Stomach (tissue), 9 donors: ENCODE data around the gene TBRG1. TPM values are rescaled to one million over a fixed set of nuclear protein-coding genes. Genes with fewer than 3 reads are reported as not detected.

Experiments
- DNase-seq, 2 donors: peaks; one replicate each; pipeline versions ENCODE4 v3.0.0 to v3.0.0-alpha.2; 2013 to 2019
- H3K27ac ChIP-seq, 5 donors: fragments of 200-600 bp in 4 of 5; sonication (generic) in 4 of 5; one replicate each; pipeline ENCODE4 v1.5.1; 2013 to 2019; ENCODE audit warnings: mild to moderate bottlenecking in 1 of 5, moderate library complexity in 1 of 5
- H3K27me3 ChIP-seq, 3 donors: fragments of 200-600 bp; sonication (generic); one replicate each; pipeline ENCODE4 v1.5.1; 2017 to 2019; ENCODE audit warnings: mixed run types in 1 of 3
- H3K36me3 ChIP-seq, 4 donors: fragments of 200-600 bp; sonication (generic); 1 replicate in 3 of 4; 2 replicates in 1 of 4; pipeline ENCODE4 v1.5.1; 2016 to 2019
- H3K4me1 ChIP-seq, 4 donors: fragments of 200-600 bp; sonication (generic); one replicate each; pipeline ENCODE4 v1.5.1; 2016 to 2019
- H3K4me3 ChIP-seq, 4 donors: fragments of 200-600 bp; sonication (generic) in 3 of 4; one replicate each; pipeline ENCODE4 v1.5.1; 2016 to 2019; ENCODE audit warnings: mild to moderate bottlenecking in 1 of 4
- H3K9me3 ChIP-seq, 4 donors: fragments of 200-600 bp; sonication (generic); one replicate each; pipeline ENCODE4 v1.5.1; 2016 to 2019
- EP300 ChIP-seq: sonication (generic); formaldehyde crosslinking; IDR thresholded peaks from one replicate; pipeline ENCODE4 v1.6.1; 2017; ENCODE audit warnings: antibody characterized with exemption
- POLR2A ChIP-seq, 4 donors: fragments of 450-650 bp; IDR thresholded peaks; one replicate each; pipeline ENCODE4 v1.6.1; 2016; ENCODE audit warnings: antibody characterized with exemption in 4 of 4, control low read depth in 2 of 4, mild to moderate bottlenecking in 1 of 4, moderate library complexity in 1 of 4
- POLR2AphosphoS5 ChIP-seq, 3 donors: sonication (generic); formaldehyde crosslinking; IDR thresholded peaks; one replicate each; pipeline ENCODE4 v1.6.1; 2016; ENCODE audit warnings: antibody characterized with exemption in 3 of 3
- WGBS, 5 donors: extraction: QIAGEN DNeasy Blood & Tissue Kit in 3 of 5; methylation state at CpG; one replicate each; pipeline versions ENCODE4 v1.1.5 to v1.1.7; 2013 to 2018; 5-methylcytosine and 5-hydroxymethylcytosine counted together
- intact Hi-C: fragments of 100-400 bp; cut with DNase I; formaldehyde crosslinking; loops from one replicate; pipeline ENCODE4 v1.15.1; 2023; ENCODE audit warnings: low total_unique reads
- polyA plus RNA-seq, 3 donors: library from polyadenylated mRNA; stranded (reverse); fragments of 200-250 nt; gene quantifications; one replicate each; pipeline ENCODE4 v1.2.3, GENCODE V29; 2013
- total RNA-seq, 5 donors: library from RNA; depleted of rRNA; stranded (reverse); fragments of >200 nt; gene quantifications; one replicate each; pipeline versions ENCODE4 v1.1.0 to v1.2.3, GENCODE V29; 2014 to 2016
- TF ChIP-seq, protein P1 (sequence below), 7 experiments: fragments of 450-650 bp in 4 of 7; fragments of 200-600 bp in 3 of 7; sonication (generic) in 3 of 7; IDR thresholded peaks; one replicate each; pipeline ENCODE4 v1.5.1; 2016 to 2019; ENCODE audit warnings: antibody characterized with exemption in 7 of 7, control low read depth in 2 of 7, mild to moderate bottlenecking in 1 of 7
- donor health status: healthy with polysubstance abuse.
- donor health status: Bipolar disorder and iron deficiency.
- donor health status: healthy.

TBRG1 gene
- total and polyA plus RNA-seq, 8 donors, result 16.9 to 130 (median 31.6) TPM

DNA sequence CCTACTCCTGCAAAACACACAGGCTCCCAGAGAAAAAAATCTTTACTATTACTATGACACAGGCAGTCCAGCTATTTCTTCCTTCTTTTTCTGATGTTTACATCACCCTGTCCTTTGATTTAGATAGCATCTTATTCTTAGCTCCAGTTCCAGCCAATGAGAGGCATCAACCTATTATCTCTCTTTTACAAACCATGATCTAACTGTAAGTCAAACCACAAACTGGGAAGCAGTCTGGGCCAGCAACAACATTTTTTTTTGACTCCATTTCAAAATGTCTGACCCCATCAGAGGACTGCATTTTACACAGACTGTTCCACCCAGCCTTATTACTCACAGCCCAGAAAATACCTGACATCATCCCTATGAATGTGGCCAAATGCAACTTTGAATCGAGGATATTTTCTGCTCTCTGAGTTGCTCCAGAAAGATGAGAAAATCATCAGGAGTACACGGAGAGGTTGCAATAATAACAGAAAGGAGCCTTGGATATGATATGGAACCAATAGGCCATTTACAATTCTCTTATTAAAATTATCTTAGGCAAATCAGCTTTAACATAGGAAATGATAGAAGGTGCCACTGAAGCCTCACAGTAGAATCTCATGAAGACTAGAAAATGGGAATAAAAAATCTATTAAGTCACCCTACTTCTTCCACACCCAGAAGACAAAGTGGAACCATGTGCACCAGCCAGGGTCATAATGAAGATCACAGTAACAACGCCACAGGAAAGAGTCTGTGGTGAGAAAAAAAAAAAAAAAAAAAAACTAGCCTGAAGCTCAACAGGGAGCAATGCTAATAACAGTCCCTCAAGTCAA lies 21.2 kb downstream of the TBRG1 start:
- peaks cover 0 to 8% (median 6%) of the 10 kb centered on the region in 4 donors for H3K4me1 ChIP-seq
- H3K36me3 ChIP-seq, result peaks cover 0 to 31% (median 18%) of the 10 kb centered on the region in 4 donors
- WGBS, 5 donors, result 44 to 53% (median 46%) methylated on average over 3 of the region's 3 CpGs
- intact Hi-C loops, result no loop called here
- no peaks in the 10 kb centered on the region for H3K9me3 ChIP-seq
- H3K4me3 ChIP-seq, result no peak overlapping the region
- TF ChIP-seq POLR2AphosphoS5 (IDR thresholded peaks at IDR 0.05), result no peak
- TF ChIP-seq EP300, result no peak
- TF ChIP-seq POLR2A (IDR thresholded peaks at IDR 0.05), result no peak
- TF ChIP-seq, protein P1, sequence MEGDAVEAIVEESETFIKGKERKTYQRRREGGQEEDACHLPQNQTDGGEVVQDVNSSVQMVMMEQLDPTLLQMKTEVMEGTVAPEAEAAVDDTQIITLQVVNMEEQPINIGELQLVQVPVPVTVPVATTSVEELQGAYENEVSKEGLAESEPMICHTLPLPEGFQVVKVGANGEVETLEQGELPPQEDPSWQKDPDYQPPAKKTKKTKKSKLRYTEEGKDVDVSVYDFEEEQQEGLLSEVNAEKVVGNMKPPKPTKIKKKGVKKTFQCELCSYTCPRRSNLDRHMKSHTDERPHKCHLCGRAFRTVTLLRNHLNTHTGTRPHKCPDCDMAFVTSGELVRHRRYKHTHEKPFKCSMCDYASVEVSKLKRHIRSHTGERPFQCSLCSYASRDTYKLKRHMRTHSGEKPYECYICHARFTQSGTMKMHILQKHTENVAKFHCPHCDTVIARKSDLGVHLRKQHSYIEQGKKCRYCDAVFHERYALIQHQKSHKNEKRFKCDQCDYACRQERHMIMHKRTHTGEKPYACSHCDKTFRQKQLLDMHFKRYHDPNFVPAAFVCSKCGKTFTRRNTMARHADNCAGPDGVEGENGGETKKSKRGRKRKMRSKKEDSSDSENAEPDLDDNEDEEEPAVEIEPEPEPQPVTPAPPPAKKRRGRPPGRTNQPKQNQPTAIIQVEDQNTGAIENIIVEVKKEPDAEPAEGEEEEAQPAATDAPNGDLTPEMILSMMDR (IDR thresholded peaks at IDR 0.05), result no peak
- H3K27ac ChIP-seq, result no peak overlapping the region
- no peak for DNase-seq
- no peaks in the 10 kb centered on the region for H3K27me3 ChIP-seq

DNA sequence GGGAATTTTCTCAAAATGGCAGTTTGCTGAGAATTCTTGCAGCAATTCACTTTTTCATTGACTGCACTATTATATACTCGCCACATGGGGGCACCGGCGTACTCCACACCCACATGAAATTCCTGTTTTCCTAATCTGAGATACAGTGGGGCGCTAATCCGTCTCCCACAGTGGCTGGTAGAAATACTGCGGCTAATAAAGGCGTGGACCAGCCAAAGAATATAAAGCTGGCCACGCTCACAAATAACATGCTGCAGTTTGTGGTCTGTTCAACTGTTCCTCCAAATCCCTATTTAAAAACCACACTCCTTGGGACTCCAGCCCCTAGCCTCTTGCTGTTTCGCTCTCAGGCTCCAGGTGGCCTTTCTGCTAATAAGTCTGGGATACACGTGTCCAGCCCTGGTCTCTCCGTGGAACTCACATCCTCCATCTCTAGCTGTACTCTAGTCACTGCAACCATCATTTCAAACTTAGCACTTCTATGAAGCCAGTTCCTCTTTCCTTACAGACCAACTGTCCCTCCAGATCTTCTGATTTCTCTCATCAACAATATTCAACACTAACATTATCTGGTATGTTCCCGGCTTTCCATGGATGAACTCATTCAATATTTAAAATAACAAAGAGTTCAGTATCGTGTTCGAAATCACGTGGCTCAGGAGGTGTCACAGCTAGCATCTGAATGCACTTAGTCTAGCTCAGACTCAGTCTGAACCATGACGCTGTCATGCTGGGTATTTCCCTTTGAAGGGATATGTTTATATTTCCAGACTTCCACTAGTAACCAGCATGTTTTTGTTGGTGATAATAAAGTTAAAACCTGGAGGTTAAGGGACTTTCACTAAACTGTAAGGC lies 22.0 kb downstream of the TBRG1 start:
- Histone ChIP-seq H3K4me3 (peak overlapping the region in 3 of 4 donors; percentile 19 to 22 (median 20)), H3K27ac (no peak overlapping the region), H3K27me3 (no peaks in the 10 kb centered on the region), H3K9me3 (no peaks in the 10 kb centered on the region), H3K36me3 (peaks cover 0 to 27% (median 18%) of the 10 kb centered on the region in 4 donors), H3K4me1 (peaks cover 0 to 8% (median 6%) of the 10 kb centered on the region in 4 donors)
- WGBS, 5 donors, result 20 to 24% (median 21%) methylated on average over 16 of the region's 16 CpGs
- TF ChIP-seq, protein P1 (IDR thresholded peaks at IDR 0.05), result peak in 5 of 7 experiments; percentile 55 to 82 (median 73)
- TF ChIP-seq POLR2AphosphoS5 (IDR thresholded peaks at IDR 0.05) (no peak), EP300 (no peak), POLR2A (IDR thresholded peaks at IDR 0.05) (no peak)
- intact Hi-C loops, result no loop called here
- peak; percentile 57 to 87 for DNase-seq

DNA sequence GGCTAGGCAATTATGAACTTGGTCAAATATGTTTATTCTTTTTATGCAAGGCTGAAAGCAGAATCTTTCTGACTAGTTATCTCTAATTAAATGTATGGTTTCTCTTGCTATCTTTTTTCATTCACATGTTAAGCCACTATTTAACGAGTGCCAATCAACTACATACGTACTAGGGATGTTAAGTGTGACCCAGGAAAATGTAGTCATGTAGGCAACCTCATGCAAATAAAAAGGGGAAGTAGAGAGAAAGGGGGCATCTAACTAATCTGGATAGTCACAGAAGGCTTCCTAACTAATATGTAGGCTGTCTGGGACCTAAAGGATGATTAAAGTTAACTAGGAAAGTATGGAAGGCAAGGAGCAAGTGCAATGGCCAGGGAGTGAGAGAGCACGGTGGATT lies 23.5 kb downstream of the TBRG1 start:
- Histone ChIP-seq H3K27me3 (no peaks in the 10 kb centered on the region), H3K36me3 (peaks cover 0 to 29% (median 26%) of the 10 kb centered on the region in 4 donors), H3K4me1 (peaks cover 0 to 8% (median 6%) of the 10 kb centered on the region in 4 donors), H3K9me3 (no peaks in the 10 kb centered on the region), H3K27ac (no peak overlapping the region), H3K4me3 (no peak overlapping the region)
- DNase-seq, result no peak
- no peak for TF ChIP-seq POLR2A (IDR thresholded peaks at IDR 0.05)
- no peak for TF ChIP-seq EP300
- no peak for TF ChIP-seq POLR2AphosphoS5 (IDR thresholded peaks at IDR 0.05)
- TF ChIP-seq, protein P1 (IDR thresholded peaks at IDR 0.05), result no peak
- WGBS, 5 donors, result 75 to 90% (median 82%) methylated on average over 3 of the region's 3 CpGs
- intact Hi-C loops, result no loop called here

DNA sequence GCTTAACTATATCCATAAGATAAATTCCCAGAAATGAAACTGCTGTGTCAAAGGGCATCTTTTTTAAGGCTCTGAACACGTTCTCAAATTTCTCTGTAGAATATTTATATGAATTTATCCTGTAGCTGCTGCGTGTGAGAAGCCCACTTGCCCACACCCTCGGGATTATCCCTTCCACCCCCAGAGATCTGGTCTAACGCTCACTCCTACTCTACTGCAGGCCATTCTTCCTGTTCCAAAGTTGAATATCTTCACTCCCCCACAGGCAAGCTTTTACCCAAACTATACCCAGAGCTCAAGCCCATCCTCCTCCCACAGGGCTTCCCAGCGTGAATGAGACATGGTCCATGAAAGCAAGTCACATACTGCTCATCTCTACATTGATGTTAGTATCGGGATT lies 25.9 kb downstream of the TBRG1 start:
- H3K27ac ChIP-seq, result no peak overlapping the region
- peaks cover 4 to 51% (median 45%) of the 10 kb centered on the region in 4 donors for H3K36me3 ChIP-seq
- intact Hi-C loops, result no loop called here
- peaks cover 0 to 8% (median 6%) of the 10 kb centered on the region in 4 donors for H3K4me1 ChIP-seq
- H3K27me3 ChIP-seq, result no peaks in the 10 kb centered on the region
- no peak for DNase-seq
- no peak overlapping the region for H3K4me3 ChIP-seq
- no peaks in the 10 kb centered on the region for H3K9me3 ChIP-seq
- 77 to 80% (median 78%) methylated on average over 6 of the region's 6 CpGs for WGBS, 5 donors
- TF ChIP-seq EP300 (no peak), POLR2AphosphoS5 (IDR thresholded peaks at IDR 0.05) (no peak), POLR2A (IDR thresholded peaks at IDR 0.05) (no peak)
- TF ChIP-seq, protein P1 (IDR thresholded peaks at IDR 0.05), result no peak
